ENCODE measurements around the gene FBXO22.
"Not testable (repeated sequence)": the region's sequence is repeated elsewhere in the genome, so short reads cannot be mapped to it uniquely, and the experiment has no call there.

FBXO22 gene

DNA sequence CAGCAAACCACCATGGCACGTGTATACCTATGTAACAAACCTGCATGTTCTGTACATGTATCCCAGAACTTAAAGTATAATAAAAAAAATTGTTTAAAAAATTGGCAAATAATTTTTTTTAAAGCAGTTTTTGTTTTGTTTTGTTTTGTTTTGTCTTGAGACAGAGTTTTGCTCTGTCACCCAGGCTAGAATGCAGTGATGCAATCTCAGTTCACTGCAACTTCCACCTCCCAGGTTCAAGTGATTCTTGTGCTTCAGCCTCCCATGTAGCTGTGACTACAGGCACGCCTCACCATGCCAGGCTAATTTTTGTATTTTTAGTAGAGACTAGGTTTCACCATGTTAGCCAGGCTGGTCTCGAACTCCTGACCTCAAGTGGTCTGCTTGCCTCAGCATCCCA lies 81.0 kb downstream of the FBXO22 start:
- not testable (repeated sequence) for DNase-seq

- DNase-seq, result no peak
Observed at GRCh38 chr15:75985971-75986370, 82.3 kb downstream of the FBXO22 start.

- no peak for DNase-seq
Observed at GRCh38 chr15:75989045-75989444, 85.4 kb downstream of the FBXO22 start.

- no peak for DNase-seq
Observed at GRCh38 chr15:75989875-75990274, 86.2 kb downstream of the FBXO22 start.
